K562 (cell line): ENCODE data around the gene ITGAL. TPM values are rescaled to one million over a fixed set of nuclear protein-coding genes. Genes with fewer than 3 reads are reported as not detected.

Source experiments
- CGGBP1 ChIP-seq: fragments of 250-450 bp; sonication (Bioruptor Pico); IDR thresholded peaks from 2 replicates; pipeline ENCODE4 v1.9.0; 2021; ENCODE audit warnings: mild to moderate bottlenecking
- DPF2 ChIP-seq: fragments of 450-650 bp; IDR thresholded peaks from 2 replicates; pipeline ENCODE4 v1.6.1; 2016
- E2F4 ChIP-seq: sonication (generic); formaldehyde crosslinking; IDR thresholded peaks from 2 replicates; pipeline ENCODE4 v1.8.0; 2022; ENCODE audit warnings: mild to moderate bottlenecking, low read depth, missing genetic modification reagents
- FOXJ2 ChIP-seq: fragments of 200-800 bp; sonication (Bioruptor generic); IDR thresholded peaks from 2 replicates; pipeline ENCODE4 v1.6.1; 2016; ENCODE audit warnings: missing genetic modification characterization, missing compliant biosample characterization
- HIVEP1 ChIP-seq: fragments of 250-450 bp; sonication (Bioruptor Pico); IDR thresholded peaks from 2 replicates; pipeline ENCODE4 v1.4.0; 2020; ENCODE audit warnings: mild to moderate bottlenecking
- HNRNPL ChIP-seq: fragments of 200-400 bp; formaldehyde crosslinking; IDR thresholded peaks from 2 replicates; pipeline ENCODE4 v1.6.1; 2017; ENCODE audit warnings: low read depth, mild to moderate bottlenecking, low read length
- KDM5B ChIP-seq: fragments of 200-600 bp; sonication (generic); IDR thresholded peaks from 2 replicates; pipeline ENCODE4 v1.6.1; 2012; ENCODE audit warnings: low read depth, mild to moderate bottlenecking, moderate library complexity, low read length, control low read depth, inconsistent platforms; ENCODE audit not compliant: insufficient replicate concordance
- MXI1 ChIP-seq: IDR thresholded peaks from 2 replicates; pipeline ENCODE4 v1.6.1; 2011; ENCODE audit warnings: low read depth, mild to moderate bottlenecking, improper control_type of control experiment, low read length
- MYC ChIP-seq, 2 experiments: fragments of 250-450 bp in 1 of 2; sonication (Bioruptor Pico) in 1 of 2; IDR thresholded peaks; 2 replicates each; pipeline versions ENCODE4 v1.5.1 to v1.6.1; 2012 to 2021; ENCODE audit warnings: low read depth in 2 of 2, borderline replicate concordance in 1 of 2, improper control_type of control experiment in 1 of 2, low read length in 1 of 2, mild to moderate bottlenecking in 1 of 2, moderate library complexity in 1 of 2
- NR1H2 ChIP-seq: sonication (generic); formaldehyde crosslinking; IDR thresholded peaks from 2 replicates; pipeline ENCODE4 v1.4.0; 2020; ENCODE audit warnings: mild to moderate bottlenecking, missing genetic modification reagents
- PKNOX1 ChIP-seq: fragments of 450-650 bp; IDR thresholded peaks from 2 replicates; pipeline ENCODE4 v1.6.1; 2016
- RBM14 ChIP-seq: fragments of 200-400 bp; formaldehyde crosslinking; IDR thresholded peaks from 2 replicates; pipeline ENCODE4 v1.6.1; 2018; ENCODE audit warnings: low read depth, mild to moderate bottlenecking, low read length, moderate library complexity, borderline replicate concordance; ENCODE audit not compliant: insufficient read depth
- SAP30 ChIP-seq: fragments of 200-600 bp; sonication (generic); IDR thresholded peaks from 2 replicates; pipeline ENCODE4 v1.6.1; 2012; ENCODE audit warnings: borderline replicate concordance, low read depth, mild to moderate bottlenecking, moderate library complexity, low read length, control low read depth, inconsistent platforms; ENCODE audit not compliant: insufficient read depth, poor library complexity, severe bottlenecking
- SP1 ChIP-seq: sonication (generic); formaldehyde crosslinking; IDR thresholded peaks from 2 replicates; pipeline ENCODE4 v1.8.1; 2022; ENCODE audit warnings: mild to moderate bottlenecking, missing genetic modification reagents
- SUPT5H ChIP-seq: fragments of 450-650 bp; IDR thresholded peaks from 2 replicates; pipeline ENCODE4 v1.6.1; 2016
- TFAM ChIP-seq: fragments of 250-450 bp; sonication (Bioruptor Pico); conservative IDR thresholded peaks from 2 replicates; pipeline ENCODE4 v1.5.0; 2021; ENCODE audit warnings: mild to moderate bottlenecking, moderate library complexity
- TRIM25 ChIP-seq: fragments of 450-650 bp; IDR thresholded peaks from 2 replicates; pipeline ENCODE4 v1.7.0; 2016; ENCODE audit warnings: borderline replicate concordance
- UBTF ChIP-seq, 2 experiments: IDR thresholded peaks; 2 replicates each; pipeline ENCODE4 v1.6.1; 2012; ENCODE audit warnings: improper control_type of control experiment in 2 of 2, low read depth in 2 of 2, low read length in 2 of 2, borderline replicate concordance in 1 of 2
- ZFPM2 ChIP-seq: fragments of 250-450 bp; sonication (Bioruptor Pico); IDR thresholded peaks from 2 replicates; pipeline ENCODE4 v1.5.1; 2022; ENCODE audit warnings: mild to moderate bottlenecking
- ZNF583 ChIP-seq: fragments of 250-450 bp; sonication (Bioruptor Pico); IDR thresholded peaks from 2 replicates; pipeline ENCODE4 v1.4.0; 2020
- ZSCAN29 ChIP-seq: fragments of 450-650 bp; IDR thresholded peaks from 2 replicates; pipeline ENCODE4 v1.6.1; 2017
- polyA plus RNA-seq, 8 experiments: library from polyadenylated mRNA; depleted of rRNA in 4 of 8; stranded (reverse) in 5 of 8; unstranded in 3 of 8; fragments of >200 nt; fragmentation: Nextera tagmentation in 2 of 8; fragmentation: Illumina TruSeq in 1 of 8; extraction: Ambion mirVana in 2 of 8; extraction: Trizol in 1 of 8; gene quantifications; 2 replicates each; pipeline versions ENCODE4 v1.2.1 to v1.2.3, GENCODE V29; 2011 to 2014; ENCODE audit warnings: inconsistent platforms in 1 of 8, missing spikeins in 1 of 8
- total RNA-seq, 7 experiments: library from RNA; depleted of rRNA in 6 of 7; stranded (reverse); fragments of >200 nt in 6 of 7; fragmentation: Illumina TruSeq in 2 of 7; extraction: Trizol in 2 of 7; gene quantifications; 2 replicates each; pipeline versions ENCODE4 v1.2.1 to v1.2.3, GENCODE V29; 2011 to 2021; ENCODE audit warnings: low replicate concordance in 1 of 7

ITGAL gene
- total and polyA plus RNA-seq, 9 of the 15 experiments (the other 6 are each of a cell fraction or from before 2014, with no cell fraction given), result 0.01 to 0.53 TPM; not detected in 7

GRCh38 chr16:30535106-30535776 lies 62.7 kb downstream of the ITGAL start (continued):
- TF ChIP-seq E2F4 (CRISPR knock-in tag) (0 out of 2 replicates have a peak, but pooled peaks have one; percentile 59), TRIM25 (no peak; the same call in 1 of the 2 replicates), CGGBP1 (CRISPR knock-in tag) (no peak), FOXJ2 (tag) (0 out of 2 replicates have a peak, but pooled peaks have one; percentile 10), ZNF583 (CRISPR knock-in tag) (peak; percentile 5; the same call in 1 of the 2 replicates), MXI1 (no peak), KDM5B (peak; percentile 9), ZSCAN29 (no peak), HNRNPL (no peak), HIVEP1 (CRISPR knock-in tag) (no peak), ZFPM2 (CRISPR knock-in tag) (no peak), NR1H2 (CRISPR knock-in tag) (peak; percentile 57), DPF2 (no peak), SP1 (CRISPR knock-in tag) (peak; percentile 42; the same call in 1 of the 2 replicates), UBTF (IDR thresholded peaks at IDR 0.05; ENCODE audit: borderline replicate concordance in 1 of 2, low read depth in 2 of 2, low read length in 2 of 2) (0 out of 4 replicates have a peak, but pooled peaks of 1 of the 2 experiments have one; percentile 8), SUPT5H (peak; percentile 78), MYC (IDR thresholded peaks at IDR 0.05; ENCODE audit: low read depth, low read length) (peak; percentile 25; the same call in 1 of the 2 replicates), MYC (CRISPR knock-in tag; IDR thresholded peaks at IDR 0.05; ENCODE audit: borderline replicate concordance, low read depth) (no peak), PKNOX1 (peak; percentile 26; the same call in 1 of the 2 replicates), TFAM (CRISPR knock-in tag) (no peak), RBM14 (no peak), SAP30 (peak; percentile 15)
